Skin of body (tissue), 2 donors: ENCODE measurements around the gene NSMCE1. TPM values are rescaled to one million over a fixed set of nuclear protein-coding genes. Genes with fewer than 3 reads are reported as not detected.
"Not testable (repeated sequence)": the region's sequence is repeated elsewhere in the genome, so short reads cannot be mapped to it uniquely, and the experiment has no call there.

Experiments used
- DNase-seq: peaks from one replicate; lab custom pipeline; 2025; lab: John Stamatoyannopoulos, UW
- total RNA-seq: library from RNA; depleted of rRNA; stranded (reverse); fragments of >200 nt; gene quantifications from one replicate; pipeline ENCODE4 v1.2.3, GENCODE V29; 2014

The NSMCE1 gene
- total RNA-seq, 1 donor from 2014 or later: 33.7 TPM

DNA sequence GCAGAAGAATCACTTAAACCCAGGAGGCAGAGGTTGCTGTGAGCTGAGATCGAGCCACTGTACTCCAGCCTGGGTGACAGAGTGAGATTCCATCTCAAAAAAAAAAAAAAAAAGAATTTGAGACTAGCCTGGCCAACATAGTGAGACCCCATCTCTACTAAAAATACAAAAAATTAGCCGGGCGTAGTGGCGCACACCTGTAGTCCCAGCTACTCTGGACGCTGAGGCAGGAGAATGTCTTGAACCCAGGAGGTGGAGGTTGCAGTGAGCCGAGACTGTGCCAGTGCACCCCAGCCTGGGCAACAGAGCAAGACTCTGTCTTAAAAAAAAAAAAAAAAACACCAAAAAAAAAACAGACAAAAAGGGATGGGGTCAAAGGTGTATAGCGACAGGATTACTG lies 4.1 kb upstream of the NSMCE1 start:
- not testable (repeated sequence) for DNase-seq

DNA sequence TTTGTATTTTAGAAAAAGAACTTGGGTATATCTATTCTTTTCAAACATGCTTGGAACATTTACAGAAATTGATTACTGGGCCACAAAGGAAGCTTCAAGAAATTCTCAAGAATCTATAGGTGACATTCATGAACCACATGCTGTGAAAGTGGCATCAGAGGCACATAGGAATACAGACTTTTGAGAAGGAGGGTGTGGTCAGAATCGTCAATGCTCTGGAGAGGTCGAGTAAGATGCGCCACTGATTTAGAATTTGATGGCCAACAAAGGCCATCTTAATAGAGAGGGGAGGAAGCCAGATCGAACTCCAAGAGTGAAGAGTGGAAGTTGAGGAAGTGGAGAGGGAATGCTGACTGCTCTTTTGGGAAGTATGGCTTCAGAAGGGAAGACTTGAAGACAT lies 3.5 kb upstream of the NSMCE1 start:
- DNase-seq: no peak

DNA sequence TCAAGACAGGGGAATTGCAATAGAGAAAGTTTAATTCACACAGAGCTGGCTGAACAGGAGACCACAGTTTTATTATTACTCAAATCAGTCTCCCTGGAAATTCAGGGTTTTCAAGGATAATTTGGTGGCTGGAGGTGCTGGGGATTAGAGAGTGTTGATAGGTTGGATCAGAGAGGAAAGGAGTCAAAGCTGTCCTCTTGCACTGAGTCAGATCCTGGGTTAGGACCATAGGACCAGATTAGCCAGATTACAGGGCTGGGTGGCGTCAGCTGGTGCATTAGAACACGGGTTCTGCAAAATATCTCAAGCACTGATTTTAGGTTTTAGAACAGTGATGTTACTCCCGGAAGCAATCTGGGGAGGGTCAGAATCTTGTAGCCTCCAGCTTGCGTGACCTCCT lies 1.8 kb upstream of the NSMCE1 start:
- no peak for DNase-seq

DNA sequence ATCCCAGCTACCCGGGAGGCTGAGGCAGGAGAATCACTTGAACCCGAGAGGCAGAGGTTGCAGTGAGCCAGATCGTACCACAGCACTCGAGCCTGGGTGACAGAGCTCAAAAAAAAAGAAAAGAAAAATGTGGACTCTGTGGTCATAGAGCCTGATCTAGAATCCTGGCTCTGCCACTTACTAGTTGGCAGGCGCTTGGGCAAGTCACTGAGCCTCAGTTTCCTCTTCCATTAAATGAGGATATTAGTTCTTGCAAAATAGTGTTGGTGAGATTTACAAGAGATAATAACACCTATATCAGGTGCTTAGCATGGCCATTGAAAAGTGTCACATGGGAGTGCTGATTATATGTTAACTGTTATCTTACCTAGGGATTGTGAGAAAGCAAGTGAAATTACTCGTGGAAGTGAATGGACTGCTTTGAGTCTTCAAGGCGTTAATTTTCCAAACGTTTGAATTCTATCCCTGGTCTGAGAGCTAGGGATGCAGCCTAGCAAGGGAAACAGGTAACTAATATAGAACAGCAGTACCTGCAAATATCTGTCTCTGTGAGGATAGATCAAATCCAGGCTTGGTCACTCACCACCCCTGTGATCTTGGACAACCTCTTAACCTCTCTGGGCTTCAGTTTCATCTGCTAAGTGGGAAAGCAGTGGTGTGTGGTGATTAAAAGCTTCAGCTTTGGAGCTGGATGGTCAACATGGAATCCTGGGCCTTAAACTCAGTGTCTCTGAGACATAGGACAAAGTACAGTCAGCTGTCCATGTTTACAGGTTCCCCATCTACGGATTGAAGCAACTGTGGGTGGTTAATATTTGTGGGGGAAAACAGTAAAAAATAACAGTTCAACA lies 953 bp upstream of the NSMCE1 start:
- no peak for DNase-seq

DNA sequence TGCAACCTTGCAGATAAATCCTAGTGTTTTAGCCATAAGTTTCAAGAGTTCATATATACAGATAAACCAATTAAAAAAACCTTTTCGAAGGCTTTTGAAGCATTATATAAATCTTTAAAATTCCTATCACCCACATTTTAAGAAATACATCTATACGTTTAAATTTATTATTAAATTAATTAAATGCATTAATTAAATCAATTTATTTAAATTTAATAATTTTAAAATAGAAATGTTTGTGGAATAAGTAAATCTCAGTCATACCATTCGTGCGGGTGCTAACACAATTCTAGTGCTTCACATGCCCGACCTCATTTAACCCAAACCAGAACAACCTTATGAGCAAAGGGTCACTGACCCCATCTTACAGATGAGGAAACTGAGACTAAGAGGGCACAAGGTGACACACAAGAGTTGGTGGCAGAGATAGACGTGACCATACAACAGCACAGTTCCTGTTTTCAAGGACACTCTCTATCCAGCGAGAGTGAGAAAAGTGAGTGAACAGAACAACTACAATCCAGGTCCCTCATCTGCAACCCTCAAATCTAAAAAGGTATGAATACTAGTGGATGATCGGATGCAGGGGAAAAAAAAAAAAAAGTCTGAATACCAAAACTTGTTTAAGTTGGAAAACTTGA lies 1.4 kb downstream of the NSMCE1 start:
- DNase-seq: no peak

DNA sequence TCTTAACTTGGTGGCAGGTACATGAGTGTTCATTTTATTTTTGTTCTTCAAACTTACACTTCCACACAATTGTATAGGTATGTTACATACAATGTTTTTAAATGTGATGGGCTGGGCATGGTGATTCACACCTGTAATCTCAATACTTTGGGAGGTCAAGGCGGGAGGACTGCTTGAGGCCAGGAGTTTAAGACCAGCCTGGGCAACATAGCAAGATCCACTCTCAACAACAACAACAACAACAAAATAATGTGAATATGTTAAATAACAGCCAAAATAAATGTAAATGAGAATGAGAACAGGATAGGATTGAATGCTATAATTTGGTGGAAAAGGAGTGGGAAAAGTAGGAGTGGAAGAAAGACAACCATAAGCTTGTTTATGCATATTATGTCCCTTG lies 2.6 kb downstream of the NSMCE1 start:
- no peak for DNase-seq

DNA sequence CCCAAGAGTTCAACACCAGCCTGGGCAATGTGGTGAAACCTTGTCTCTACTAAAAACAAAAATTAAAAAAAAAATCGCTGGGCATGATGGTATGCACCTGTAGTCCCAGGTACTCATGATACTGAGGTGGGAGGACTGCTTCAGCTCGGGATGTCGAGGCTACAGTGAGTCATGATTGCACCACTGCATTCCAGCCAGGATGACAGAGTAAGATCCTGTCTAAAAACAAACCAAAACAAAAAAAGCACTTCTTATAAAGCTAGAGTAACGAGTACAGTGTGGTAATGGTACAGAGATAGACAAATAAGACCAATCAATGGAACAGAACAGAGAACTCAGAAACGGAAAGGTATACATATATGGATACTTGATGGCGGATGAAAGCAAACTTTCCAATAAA lies 4.4 kb downstream of the NSMCE1 start:
- no peak for DNase-seq

DNA sequence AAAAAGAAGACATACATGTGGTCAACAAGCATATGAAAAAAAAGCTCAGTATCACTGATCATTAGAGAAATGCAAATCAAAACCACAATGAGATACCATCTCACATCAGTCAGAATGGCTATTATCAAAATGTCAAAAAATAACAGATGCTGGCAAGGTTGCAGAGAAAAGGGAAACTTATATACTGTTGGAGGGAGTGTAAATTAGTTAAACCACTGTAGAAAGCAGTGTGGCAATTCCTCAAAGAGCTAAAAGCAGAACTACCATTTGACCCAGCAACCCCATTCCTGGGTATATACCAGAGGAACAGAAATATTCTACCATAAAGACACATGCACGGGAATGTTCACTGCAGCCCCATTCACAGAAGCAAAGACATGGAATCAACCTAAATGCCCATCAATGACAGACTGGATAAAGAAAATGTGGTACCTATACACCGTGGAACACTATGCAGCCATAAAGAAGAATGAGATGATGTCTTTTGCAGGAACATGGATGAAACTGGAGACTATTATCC lies 5.6 kb downstream of the NSMCE1 start:
- not testable (repeated sequence) for DNase-seq

DNA sequence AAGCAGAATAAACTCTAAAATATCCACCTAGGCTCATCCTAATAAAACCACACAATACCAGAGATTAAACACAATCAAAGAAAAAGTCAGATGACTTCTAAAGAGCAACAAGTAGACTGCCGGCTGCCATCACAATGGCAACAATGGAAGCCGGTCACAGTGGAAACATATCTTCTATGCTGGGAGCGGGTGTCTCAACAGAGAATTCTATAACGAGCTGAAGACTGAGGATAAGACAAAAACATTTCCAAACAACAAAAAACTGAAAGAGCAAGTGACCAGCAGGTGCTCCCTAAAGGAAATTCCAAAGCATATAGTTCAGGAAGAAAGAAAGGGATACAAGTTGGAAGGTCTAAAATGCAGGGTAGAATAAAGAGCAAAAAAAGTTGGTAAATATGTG lies 8.9 kb downstream of the NSMCE1 start:
- DNase-seq: no peak

DNA sequence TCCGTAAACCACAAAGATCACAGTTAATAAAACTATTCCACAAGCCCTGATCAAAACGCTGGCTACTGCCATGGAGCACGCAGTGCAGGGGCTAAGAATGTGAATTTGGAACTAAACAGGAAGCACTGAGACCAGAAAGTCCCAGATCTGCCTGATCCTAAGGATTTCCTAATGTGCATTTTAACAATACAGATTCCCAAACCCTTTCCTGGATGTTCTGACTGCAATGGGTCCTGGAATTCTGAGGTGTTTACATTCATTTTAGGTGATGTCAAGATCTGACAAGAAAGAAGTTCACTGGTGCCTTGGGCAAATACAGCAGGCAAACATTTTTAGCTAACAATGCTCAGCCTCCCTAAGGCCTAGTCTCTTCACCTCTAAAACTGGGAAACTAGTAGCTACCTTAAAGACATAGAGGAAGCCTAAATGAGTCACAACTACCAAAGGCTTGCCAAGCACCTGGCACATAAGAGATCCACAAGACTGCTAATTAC lies 10.3 kb downstream of the NSMCE1 start:
- no peak for DNase-seq

DNA sequence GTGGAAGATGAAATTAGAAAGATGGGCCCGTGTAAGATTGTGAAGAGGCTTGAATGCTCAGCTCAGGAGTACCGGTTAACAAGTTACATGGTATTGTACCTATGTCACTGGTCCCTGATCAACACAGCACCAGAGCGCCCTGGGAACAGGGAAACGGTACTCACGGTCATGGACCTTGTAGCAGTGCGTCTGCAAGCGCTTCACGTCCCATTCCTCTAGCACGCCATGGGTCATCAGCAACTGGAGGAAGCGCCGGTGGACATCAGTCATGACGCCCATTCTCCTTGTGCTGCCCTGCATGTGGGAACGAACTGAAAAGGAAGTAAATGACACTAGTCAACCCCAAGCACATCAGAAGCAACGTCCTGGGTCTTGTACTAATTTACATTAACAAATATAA lies 11.3 kb downstream of the NSMCE1 start:
- DNase-seq: no peak

DNA sequence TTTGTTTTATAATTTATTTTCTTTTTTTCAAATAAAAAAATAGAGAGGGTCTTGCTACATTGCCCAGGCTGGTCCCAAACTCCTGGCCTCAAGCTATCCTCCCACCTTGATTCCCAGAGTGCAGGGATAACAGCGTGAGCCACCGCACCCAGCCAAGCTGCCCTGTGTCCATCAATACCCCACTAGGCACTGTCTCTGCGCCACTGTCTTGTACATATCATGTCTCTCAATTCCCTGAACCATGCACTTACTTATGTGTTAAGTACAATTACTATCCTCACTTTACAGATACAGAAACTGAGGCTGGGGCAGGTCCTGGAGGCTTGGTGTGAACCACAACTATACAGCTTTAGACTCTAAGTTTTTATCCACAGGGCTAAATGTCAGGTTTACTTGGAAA lies 11.7 kb downstream of the NSMCE1 start:
- no peak for DNase-seq

DNA sequence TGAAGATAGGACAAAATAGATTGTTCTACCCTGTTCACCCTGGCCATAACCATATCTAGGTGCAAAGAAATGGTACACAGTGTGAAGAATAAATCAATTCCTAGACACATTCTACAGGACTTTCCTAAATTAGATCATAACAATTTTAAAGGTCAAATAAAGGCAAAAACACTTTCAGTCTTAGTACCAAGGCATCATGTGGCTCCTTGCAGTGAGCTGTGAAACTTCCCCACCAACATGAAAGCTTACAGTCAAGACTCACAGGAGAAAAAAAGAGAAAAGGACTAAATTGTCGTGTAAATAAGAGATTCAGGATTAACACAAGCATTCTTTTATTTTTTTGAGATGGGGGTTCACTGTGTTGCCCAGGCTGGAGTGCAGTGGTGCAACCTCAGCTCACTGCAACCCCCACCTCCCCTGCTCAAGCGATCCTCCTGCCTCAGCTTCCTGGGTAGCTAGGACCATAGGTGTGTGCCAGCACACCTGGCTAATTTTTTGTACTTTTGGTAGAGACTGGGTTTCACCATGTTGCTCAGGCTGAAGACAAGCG lies 14.2 kb downstream of the NSMCE1 start:
- no peak for DNase-seq

DNA sequence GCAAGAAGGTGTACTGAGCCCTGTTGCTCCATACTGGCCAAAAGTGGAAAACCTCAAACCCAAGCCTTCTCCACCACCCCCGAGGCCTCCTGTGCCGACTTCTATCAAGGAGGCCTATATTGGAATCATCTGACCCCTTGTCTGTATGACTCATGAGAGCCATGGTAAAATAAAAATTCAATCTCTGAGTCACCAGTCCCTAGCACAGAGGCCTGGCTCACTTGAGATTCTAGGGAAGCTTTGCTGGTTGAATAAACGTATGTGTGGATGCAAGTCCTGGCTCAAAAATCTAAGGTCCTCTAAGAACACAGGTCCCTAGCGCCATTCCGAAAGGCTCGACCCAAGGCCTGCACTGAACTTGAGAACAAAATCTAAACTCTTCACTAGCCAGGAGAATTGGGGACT lies 15.0 kb downstream of the NSMCE1 start:
- DNase-seq: no peak

DNA sequence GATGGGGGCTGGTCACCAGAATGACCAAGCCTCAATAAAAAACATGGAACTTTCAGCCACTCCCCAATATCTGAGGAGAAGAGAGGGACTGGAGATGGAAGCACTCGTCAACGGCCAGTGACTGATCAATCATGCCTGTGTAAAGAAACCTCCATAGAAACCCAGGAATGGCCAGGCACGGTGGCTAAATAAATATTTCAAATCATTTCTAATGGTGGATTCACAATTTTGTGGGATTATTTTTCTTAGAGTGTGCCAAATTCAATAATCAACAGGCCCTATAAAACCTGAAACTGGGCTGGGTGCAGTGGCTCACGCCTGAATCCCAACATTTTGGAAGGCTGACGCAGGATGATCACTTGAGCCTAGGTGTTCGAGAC lies 16.4 kb downstream of the NSMCE1 start:
- no peak for DNase-seq

DNA sequence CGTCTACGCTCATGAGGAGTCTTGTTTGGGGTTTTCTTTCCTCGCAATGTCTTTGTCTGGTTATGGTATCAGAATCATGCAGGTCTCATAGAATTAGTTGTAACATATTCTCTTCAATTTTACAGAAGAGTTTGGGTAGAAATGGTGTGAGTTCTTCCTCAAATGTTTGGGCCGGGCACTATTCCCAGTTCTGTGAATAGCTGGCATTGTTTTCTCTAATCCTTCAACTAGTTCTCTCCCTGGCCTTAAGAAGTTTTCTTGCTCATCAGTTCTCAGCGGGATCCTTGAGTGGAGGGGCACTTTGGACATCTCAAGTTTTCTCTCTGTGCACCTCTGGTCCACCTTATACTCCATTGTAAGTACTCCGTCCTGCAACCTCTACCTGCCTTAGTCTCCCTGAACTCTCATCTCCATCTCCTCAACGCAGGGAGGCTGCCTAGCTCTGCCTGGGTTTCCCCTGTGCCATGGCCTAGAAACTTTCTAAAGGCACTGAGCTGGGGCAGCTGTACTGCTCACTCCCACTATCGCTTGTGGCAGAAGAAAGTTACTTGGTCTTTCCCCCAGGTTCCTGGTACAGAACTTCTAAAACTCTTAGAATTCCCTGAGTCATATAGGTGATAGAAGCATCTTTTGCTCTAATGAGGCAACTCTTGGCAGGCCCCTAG lies 16.9 kb downstream of the NSMCE1 start:
- no peak for DNase-seq

DNA sequence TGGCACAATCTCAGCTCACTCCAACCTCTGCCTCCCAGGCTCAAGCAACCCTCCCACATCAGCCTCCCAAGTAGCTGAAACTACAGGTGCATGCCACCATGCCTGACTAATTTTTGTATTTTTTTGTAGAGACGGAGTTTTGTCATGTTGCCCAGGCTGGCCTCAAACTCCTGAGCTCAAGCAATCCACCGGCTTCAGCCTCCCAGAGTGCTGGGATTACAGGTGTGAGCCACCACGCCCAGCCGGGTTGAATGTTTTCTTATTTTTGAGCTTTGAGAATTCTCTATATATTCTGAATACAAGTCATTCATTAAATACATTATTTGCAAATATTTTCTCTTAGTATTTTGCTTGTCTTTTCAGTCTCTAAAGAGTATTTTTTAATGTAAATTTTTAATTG lies 19.7 kb downstream of the NSMCE1 start:
- not testable (repeated sequence) for DNase-seq

DNA sequence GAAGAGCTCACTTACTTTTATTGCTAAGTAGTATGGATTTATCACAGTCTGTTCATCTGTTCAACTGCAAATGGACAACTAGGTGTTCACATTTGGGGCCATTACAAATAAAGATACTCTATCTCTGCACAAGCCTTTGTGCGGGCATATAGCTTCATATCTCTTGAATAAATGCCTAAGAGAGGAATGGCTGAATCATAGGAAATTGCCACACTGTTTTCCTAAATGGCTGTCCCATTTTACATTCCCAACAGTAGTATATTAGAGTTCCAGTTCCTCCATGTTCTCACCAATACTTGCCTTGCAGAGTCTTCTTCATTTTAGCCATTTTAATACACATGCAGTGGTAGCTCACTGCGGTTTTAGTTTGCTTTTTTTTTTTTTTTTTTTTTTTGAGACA lies 20.5 kb downstream of the NSMCE1 start:
- DNase-seq: no peak

DNA sequence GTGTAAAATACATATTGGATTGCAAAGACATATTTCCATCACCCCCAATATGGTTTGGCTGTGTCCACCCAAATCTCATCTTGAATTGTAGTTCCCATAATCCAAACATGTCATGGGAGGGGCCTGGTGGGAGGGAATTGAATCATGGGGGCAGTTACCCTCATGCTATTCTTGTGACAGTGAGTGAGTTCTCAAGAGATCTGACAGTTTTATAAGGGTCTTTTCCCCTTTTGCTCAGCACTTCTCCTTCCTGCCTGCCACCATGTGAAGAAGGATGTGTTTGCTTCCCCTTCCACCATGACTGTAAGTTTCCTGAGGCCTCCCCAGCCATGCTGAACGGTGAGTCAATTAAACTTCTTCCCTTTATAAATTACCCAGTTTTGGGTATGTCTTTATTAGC lies 21.5 kb downstream of the NSMCE1 start:
- not testable (repeated sequence) for DNase-seq

DNA sequence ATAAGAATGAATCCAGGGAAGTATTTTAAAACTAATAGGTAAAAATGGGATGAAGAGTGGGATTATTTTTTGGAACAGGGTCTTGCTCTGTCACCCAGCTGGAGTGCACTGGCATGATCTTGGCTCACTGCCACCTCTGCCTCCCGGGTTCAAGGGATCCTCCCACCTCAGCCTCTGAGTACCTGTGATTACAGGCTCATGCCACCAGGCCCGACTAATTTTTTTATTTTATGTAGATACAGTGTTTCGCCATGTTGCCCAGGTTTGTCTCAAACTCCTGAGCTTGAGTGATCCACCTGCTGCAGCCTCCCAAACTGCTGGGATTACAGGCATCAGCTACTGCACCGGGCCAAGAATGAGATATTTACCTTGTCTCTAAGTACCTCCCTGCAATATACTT lies 22.1 kb downstream of the NSMCE1 start:
- no peak for DNase-seq

DNA sequence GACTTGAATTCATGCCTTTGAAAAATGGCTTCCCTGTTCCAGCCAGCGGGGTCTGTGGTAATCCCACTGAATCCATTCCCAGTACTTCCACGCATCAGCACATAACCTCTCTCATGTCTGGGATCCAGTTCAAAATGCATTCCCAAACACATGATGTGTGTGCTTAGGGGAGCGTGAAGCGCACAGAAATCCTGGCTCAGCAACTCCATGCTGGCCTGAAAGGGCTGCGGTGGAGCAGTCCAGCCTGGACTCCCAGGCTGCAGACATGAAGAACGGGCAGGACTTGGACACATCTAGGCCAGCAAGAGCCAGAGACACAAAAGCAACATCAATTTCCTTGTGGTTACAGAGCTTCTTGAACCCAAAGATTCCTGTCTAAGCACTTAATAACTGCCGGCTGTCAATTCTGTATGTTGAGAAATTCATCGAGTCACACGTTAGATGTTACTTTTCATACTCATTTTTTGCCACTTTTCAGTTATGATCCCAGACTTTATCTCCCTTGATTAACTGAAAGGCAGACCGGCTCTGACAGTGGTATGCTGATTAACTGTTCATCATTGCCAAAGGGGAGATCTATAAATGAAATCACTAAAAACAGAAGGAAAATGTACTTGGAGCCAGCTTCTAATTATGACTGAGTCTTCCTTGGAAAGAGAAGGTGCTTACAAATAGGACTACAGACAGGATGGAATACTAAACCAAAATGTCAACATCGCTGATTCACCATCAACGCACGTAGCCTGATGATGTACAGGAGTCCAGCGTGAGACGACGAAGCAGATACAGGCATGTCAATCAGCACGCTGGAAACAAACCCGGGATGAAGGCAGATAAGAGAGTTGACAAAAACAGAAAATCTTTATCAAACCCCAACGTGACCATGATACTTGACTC lies 23.0 kb downstream of the NSMCE1 start:
- peak; percentile 93 for DNase-seq
